ENCODE data around the gene TEKTIP1. TPM values are rescaled to one million over a fixed set of nuclear protein-coding genes. Genes with fewer than 3 reads are reported as not detected.

Gene TEKTIP1
- total and polyA plus RNA-seq, 9 of the 15 experiments (the other 6 are each of a cell fraction or from before 2014, with no cell fraction given): 0.66 TPM; not detected in 8

DNA sequence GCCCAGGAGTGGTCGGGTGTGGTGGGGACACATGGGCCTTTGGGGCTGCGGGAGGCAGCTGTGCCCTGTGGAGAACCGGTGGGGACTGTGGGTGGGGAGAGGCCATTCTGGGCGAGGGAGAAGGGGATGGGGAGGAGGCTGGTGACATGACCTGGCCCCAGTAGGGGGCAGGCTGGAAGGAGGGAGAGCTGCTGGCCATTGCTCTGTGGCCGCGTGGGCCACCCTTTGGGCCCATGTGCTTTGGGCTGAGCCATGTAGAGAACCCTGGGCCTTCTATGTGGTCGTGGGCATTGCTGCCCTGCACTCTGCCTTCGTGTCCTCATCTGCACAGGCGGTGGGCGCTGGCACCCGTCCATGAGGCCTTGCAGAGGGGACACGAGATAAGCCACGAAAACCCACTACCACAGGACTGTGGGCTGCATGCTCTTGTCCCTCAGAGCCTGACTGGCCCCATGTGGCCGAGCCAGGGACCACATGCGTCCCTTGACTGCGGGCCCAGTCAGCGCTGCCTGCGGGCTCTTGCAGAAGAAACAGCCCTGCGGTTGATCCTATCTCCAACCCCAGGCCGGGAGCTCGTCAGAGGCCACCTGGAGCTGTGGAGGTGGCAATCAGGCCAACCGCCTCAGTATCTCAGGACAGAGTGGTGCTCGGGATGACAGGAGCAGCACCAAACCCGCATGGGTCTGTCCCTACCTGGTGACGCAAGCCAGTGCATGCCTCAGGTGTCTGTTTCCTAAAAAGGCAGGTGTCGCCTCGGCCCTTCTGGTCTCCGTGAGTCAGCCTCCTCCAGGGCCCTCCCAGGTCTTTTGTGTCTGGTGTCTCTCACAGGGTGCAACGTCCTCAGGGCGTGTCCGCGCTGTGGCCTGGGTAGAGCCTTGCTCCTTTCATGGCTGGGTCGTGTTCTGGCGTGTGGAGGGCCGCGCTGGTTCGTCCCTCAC is 18.5 kb upstream of the TEKTIP1 start (continued):
- TF ChIP-seq, protein P1, sequence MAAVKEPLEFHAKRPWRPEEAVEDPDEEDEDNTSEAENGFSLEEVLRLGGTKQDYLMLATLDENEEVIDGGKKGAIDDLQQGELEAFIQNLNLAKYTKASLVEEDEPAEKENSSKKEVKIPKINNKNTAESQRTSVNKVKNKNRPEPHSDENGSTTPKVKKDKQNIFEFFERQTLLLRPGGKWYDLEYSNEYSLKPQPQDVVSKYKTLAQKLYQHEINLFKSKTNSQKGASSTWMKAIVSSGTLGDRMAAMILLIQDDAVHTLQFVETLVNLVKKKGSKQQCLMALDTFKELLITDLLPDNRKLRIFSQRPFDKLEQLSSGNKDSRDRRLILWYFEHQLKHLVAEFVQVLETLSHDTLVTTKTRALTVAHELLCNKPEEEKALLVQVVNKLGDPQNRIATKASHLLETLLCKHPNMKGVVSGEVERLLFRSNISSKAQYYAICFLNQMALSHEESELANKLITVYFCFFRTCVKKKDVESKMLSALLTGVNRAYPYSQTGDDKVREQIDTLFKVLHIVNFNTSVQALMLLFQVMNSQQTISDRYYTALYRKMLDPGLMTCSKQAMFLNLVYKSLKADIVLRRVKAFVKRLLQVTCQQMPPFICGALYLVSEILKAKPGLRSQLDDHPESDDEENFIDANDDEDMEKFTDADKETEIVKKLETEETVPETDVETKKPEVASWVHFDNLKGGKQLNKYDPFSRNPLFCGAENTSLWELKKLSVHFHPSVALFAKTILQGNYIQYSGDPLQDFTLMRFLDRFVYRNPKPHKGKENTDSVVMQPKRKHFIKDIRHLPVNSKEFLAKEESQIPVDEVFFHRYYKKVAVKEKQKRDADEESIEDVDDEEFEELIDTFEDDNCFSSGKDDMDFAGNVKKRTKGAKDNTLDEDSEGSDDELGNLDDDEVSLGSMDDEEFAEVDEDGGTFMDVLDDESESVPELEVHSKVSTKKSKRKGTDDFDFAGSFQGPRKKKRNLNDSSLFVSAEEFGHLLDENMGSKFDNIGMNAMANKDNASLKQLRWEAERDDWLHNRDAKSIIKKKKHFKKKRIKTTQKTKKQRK (IDR thresholded peaks at IDR 0.05; ENCODE audit: borderline replicate concordance, low read depth, low read length): no peak
- TF ChIP-seq, protein P2, sequence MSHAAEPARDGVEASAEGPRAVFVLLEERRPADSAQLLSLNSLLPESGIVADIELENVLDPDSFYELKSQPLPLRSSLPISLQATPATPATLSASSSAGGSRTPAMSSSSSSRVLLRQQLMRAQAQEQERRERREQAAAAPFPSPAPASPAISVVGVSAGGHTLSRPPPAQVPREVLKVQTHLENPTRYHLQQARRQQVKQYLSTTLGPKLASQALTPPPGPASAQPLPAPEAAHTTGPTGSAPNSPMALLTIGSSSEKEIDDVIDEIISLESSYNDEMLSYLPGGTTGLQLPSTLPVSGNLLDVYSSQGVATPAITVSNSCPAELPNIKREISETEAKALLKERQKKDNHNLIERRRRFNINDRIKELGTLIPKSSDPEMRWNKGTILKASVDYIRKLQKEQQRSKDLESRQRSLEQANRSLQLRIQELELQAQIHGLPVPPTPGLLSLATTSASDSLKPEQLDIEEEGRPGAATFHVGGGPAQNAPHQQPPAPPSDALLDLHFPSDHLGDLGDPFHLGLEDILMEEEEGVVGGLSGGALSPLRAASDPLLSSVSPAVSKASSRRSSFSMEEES (CRISPR knock-in tag; IDR thresholded peaks at IDR 0.05): no peak
- TF ChIP-seq, protein P3, sequence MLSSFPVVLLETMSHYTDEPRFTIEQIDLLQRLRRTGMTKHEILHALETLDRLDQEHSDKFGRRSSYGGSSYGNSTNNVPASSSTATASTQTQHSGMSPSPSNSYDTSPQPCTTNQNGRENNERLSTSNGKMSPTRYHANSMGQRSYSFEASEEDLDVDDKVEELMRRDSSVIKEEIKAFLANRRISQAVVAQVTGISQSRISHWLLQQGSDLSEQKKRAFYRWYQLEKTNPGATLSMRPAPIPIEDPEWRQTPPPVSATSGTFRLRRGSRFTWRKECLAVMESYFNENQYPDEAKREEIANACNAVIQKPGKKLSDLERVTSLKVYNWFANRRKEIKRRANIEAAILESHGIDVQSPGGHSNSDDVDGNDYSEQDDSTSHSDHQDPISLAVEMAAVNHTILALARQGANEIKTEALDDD (IDR thresholded peaks at IDR 0.05): no peak
- TF ChIP-seq, protein P4, sequence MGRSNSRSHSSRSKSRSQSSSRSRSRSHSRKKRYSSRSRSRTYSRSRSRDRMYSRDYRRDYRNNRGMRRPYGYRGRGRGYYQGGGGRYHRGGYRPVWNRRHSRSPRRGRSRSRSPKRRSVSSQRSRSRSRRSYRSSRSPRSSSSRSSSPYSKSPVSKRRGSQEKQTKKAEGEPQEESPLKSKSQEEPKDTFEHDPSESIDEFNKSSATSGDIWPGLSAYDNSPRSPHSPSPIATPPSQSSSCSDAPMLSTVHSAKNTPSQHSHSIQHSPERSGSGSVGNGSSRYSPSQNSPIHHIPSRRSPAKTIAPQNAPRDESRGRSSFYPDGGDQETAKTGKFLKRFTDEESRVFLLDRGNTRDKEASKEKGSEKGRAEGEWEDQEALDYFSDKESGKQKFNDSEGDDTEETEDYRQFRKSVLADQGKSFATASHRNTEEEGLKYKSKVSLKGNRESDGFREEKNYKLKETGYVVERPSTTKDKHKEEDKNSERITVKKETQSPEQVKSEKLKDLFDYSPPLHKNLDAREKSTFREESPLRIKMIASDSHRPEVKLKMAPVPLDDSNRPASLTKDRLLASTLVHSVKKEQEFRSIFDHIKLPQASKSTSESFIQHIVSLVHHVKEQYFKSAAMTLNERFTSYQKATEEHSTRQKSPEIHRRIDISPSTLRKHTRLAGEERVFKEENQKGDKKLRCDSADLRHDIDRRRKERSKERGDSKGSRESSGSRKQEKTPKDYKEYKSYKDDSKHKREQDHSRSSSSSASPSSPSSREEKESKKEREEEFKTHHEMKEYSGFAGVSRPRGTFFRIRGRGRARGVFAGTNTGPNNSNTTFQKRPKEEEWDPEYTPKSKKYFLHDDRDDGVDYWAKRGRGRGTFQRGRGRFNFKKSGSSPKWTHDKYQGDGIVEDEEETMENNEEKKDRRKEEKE (IDR thresholded peaks at IDR 0.05; ENCODE audit: borderline replicate concordance in 1 of 2, control insufficient read depth in 1 of 2, low read depth in 2 of 2, low read length in 1 of 2): no peak
- TF ChIP-seq, protein P5, sequence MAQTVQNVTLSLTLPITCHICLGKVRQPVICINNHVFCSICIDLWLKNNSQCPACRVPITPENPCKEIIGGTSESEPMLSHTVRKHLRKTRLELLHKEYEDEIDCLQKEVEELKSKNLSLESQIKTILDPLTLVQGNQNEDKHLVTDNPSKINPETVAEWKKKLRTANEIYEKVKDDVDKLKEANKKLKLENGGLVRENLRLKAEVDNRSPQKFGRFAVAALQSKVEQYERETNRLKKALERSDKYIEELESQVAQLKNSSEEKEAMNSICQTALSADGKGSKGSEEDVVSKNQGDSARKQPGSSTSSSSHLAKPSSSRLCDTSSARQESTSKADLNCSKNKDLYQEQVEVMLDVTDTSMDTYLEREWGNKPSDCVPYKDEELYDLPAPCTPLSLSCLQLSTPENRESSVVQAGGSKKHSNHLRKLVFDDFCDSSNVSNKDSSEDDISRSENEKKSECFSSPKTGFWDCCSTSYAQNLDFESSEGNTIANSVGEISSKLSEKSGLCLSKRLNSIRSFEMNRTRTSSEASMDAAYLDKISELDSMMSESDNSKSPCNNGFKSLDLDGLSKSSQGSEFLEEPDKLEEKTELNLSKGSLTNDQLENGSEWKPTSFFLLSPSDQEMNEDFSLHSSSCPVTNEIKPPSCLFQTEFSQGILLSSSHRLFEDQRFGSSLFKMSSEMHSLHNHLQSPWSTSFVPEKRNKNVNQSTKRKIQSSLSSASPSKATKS (CRISPR knock-in tag; IDR thresholded peaks at IDR 0.05): no peak
- peak; percentile 56; the same call in 1 of the 2 replicates for TF ChIP-seq DMBX1 (CRISPR knock-in tag; IDR thresholded peaks at IDR 0.05; ENCODE audit: borderline replicate concordance)
- TF ChIP-seq, protein P6, sequence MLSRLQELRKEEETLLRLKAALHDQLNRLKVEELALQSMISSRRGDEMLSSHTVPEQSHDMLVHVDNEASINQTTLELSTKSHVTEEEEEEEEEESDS (CRISPR knock-in tag; IDR thresholded peaks at IDR 0.05): no peak
- no peak for TF ChIP-seq ELF4 (CRISPR knock-in tag; IDR thresholded peaks at IDR 0.05)
- TF ChIP-seq, protein P7, sequence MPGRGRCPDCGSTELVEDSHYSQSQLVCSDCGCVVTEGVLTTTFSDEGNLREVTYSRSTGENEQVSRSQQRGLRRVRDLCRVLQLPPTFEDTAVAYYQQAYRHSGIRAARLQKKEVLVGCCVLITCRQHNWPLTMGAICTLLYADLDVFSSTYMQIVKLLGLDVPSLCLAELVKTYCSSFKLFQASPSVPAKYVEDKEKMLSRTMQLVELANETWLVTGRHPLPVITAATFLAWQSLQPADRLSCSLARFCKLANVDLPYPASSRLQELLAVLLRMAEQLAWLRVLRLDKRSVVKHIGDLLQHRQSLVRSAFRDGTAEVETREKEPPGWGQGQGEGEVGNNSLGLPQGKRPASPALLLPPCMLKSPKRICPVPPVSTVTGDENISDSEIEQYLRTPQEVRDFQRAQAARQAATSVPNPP (IDR thresholded peaks at IDR 0.05; ENCODE audit: borderline replicate concordance, insufficient read depth, insufficient read length): no peak
- TF ChIP-seq ZNF347 (CRISPR knock-in tag; IDR thresholded peaks at IDR 0.05; ENCODE audit: low read depth): no peak
- TF ChIP-seq ZNF561 (CRISPR knock-in tag; conservative IDR thresholded peaks at IDR 0.05): no peak

All from K562 (cell line).